ACHN (cell line): ENCODE data around the gene MPZ.
"Not testable (repeated sequence)": the region's sequence is repeated elsewhere in the genome, so short reads cannot be mapped to it uniquely, and the experiment has no call there.

Experiments used
- DNase-seq: peaks from one replicate; pipeline ENCODE4 v3.0.0-alpha.2; 2015
- in situ Hi-C: cut with HindIII; loops from 2 replicates; pipeline ENCODE4 v1.10.0; 2017; ENCODE audit warnings: low sequenced_read_pairs, low pct_ligation_motif_present, low pct_unique_long_range_greater_than_20kb

MPZ gene

GRCh38 chr1:161260376-161261260 is 49.1 kb downstream of the MPZ start:
- in situ Hi-C loops = no loop called here
- no peak for DNase-seq

GRCh38 chr1:161259765-161260164 is 50.0 kb downstream of the MPZ start:
- in situ Hi-C loops = no loop called here
- DNase-seq = no peak

DNA sequence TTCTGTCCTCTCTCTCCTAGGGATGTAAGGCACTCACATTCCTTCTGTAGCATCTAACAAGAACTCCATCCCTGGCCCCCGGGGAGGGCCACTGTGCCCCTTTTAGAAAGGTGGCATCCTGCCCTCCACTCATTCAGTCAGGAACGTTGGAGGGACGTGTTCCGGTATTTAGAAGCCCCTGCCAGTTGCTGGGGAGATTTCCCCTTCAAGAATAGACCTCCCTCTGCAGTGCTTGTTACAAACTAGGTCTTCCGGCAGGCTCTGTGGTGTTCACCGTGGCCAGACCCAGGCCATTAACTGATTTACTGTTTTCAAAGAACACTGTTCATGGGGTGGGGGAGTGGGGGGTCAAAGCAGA is 50.4 kb downstream of the MPZ start:
- DNase-seq = no peak
- in situ Hi-C loops = no loop called here

DNA sequence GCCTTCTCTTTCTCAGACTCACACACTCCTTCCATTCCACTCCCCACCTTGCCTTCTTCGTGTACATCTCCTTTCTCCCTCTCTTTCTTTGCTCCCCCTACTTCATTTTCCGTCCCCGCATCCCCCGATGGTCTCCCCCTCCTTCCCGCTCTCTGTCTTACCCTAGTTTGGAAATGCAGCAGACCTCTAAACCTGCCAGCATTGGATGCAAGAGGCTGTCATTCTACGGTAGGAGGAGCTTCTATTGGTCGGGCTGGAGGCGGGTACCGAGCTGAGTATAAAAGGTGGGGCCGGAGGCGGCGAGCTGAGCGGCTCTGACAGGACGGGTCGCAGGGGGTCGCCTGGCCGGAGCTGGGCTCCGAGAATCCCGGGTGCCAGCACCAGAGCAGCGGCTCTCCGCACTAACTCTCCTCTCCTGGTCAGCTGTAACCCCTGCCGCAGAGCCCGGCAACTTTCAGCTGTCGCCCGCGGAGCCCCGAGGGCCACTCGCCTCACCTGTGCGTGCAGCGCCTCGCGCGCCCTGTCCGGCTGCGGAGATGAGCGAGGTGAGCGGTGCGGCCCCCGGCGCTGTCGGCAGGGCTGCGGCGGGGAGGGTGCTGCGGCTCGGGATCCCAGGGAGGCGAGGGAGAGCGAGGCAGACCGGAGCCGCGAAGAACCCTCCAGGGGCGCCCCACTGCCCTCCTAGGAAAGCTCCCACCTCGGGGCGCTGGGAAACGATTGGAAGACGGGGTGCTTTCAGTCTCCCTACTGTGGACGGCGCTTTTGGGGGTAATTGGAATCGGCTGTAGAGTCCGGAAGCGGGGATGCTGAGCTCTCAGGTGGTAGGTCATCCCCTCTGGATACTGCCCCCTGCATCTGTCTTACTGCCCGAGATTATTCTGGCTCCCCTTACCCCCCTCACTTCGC is 51.1 kb downstream of the MPZ start, which contains the start of gene PCP4L1:
Gene PCP4L1, plus strand, starts transcription at position 307 of the 906 bp plus-strand sequence. Its CDS starts 230 bp downstream, at position 537.
- in situ Hi-C loops = no loop called here
- peak; percentile 46 for DNase-seq

- in situ Hi-C loops, DNase-seq: not testable (repeated sequence)
Measured at GRCh38 chr1:161257109-161257508, 52.7 kb downstream of the MPZ start.

GRCh38 chr1:161255955-161256520 is 53.7 kb downstream of the MPZ start:
- in situ Hi-C loops = not testable (repeated sequence)

GRCh38 chr1:161255302-161255701 is 54.5 kb downstream of the MPZ start:
- in situ Hi-C loops = not testable (repeated sequence)

More at GRCh38 chr1:161255955-161256520, 53.7 kb downstream of the MPZ start:
- DNase-seq = not testable (repeated sequence)

More at GRCh38 chr1:161255302-161255701, 54.5 kb downstream of the MPZ start:
- not testable (repeated sequence) for DNase-seq
